Activated CD4-positive, alpha-beta T cell treated with anti-CD3 and anti-CD28 coated beads, Interleukin-2, amount 50 U/mL, for 16 hours (primary cell): ENCODE measurements around the gene CEBPG.

Experiments
- DNase-seq: peaks from one replicate; pipeline ENCODE4 v3.0.0-alpha.2; 2020

Gene CEBPG

DNA sequence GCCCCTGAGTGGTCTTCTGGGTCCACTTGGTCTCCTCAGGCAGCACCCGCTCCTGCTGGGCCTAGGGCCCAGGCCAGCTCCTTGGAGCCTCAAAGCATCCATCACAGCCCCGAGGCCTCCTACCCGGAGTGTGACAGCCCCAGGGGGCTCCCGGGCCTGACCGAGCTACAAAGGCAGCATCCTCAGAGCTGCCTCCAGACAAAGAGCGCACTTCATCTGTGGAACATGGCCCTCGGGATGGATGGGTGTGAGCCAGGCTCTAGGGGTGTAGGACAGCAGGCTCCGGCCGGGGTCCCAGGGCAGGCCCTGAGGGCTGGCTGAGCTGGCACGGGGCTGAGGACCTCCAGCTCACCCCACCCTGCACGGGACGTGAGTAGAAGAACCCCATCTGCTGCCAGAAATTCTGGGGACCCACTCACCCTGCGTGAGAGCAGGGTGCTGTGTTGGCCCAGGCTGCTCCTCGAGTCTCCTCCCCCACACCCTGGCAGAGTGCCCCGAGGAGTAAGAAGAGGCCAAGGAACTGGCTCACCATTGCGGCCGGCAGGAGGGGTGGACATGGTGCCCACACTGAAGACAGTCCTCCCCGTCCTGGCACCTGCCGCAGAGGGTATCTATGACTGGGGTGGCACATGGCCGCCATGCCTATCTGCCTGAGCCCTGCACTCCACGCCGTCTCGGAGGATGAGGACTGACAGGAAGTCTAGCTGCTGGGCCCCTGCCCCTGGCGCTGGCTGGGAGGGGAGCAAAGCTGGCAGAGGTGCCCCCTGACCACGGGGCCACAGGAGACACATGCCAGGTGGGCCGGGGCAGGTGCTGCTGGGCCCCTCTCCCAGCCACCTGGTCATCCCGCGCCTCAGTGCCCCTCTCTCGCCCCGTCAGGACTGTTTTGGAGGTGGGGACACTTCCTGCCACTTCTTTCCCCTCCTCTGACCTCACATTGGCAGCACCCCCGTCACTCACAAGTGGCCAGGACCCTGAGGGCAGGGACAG lies 22.3 kb downstream of the CEBPG start:
- no peak for DNase-seq

DNA sequence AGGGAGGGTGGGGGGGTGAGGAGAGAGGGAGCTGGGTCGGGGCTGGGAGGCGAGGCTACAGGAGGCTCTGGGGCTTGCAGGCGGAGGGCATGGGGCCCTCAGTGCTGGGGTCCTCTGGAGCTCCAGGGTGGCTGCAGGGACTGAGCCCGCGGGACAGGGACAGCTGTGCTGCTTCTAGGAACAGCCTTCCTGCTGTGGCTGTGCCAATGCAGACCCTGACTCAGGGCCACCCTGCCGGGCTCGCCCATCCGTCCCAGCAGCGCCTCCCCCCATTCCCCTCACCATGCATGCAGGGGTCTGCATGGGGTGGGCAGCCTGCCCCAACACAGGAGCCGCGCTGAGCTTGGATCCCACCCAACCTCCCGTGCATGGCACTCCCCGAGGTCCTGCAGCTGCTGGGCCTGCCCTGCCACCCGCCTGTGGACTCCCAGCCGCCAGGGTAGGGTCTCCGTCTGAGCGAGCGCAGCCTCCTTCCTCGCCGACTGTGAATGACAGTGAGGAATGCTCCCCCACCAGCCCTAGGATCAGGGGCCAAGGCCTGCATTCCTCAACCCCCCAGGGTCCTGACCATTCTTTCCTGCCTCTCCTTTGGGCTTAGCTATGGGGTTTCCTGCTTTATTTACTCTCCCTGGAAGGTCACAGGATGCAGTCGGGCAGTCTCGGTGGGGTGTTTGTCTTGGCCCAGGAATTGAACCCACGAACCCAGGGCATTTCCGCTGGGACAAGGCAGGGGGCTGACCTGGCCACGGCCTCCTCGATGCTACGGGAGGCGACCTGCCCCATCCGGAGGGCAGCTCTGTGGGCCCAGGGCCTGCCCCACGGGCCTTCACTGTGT lies 23.4 kb downstream of the CEBPG start:
- no peak for DNase-seq

DNA sequence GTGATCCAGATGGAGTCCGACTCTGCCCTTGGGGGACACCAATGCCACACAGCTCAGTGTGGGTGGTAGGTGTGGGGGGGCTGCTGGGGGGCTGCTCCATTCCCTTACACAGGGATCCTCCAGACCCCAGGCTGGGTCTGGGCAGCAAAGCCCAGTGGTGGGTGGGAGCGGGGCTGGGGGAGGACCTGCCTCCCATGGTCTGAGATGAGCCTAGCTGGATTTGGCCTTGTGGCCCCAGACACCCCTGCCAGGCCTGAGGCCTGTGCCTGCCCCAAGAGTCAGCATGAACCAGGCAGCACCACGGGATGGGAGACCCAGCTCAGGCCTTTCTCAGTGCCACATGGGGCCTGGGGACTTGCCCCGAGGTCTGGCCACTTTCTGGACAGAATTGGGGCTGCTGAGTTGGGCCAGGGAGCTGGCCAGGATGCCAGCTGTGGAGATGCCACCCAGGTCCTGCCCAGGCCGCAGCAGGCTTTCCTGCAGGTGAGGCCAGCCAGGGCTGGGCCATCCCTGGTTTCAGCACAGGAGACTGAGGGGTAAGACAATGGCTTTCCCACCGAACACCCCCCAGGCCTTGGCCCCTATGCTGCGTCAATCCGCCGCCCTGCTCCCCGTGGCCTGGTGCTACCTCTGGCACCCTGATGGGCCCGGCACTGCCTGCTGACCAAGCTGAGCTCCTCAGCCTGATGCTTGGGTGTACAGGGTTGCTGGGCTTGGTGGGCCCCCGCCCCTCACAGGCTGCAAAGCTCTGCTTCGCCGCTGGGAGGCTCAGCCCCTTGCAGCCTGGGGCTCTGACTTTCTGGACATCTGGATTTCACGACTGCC lies 24.2 kb downstream of the CEBPG start:
- no peak for DNase-seq

DNA sequence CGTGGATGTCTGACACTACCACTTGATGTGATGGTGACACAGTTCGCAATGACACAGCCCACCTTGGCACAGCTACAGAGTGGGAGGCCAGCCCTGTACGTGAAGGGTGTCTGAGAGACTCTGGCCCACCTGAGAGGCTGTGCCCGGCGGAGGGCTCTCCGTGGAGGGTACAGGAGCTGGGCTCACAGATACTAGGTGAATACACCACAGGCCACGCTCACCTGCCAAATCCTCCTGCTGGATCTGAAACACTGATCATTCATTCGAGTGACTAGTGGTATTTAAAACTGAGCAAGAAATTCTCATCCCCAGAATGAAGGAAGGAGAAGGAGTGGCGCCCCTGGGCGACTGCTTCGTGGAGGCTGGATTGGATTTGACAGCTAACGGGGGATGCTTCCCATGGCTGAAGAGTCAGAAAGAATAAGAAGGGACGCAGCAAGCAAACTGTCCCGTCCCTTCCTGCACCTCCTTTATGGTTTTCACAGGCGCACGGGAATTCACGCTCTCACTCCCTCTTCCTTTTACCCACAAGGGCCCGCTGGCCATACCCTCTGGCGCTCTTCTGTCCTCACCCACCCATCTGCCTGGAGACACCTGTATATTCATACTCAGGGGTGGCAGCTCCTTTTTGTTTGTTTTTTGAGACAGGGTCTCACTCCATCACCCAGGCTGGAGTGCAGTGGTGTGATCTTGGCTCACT lies 25.0 kb downstream of the CEBPG start:
- no peak for DNase-seq

GRCh38 chr19:33399081-33399744 lies 25.7 kb downstream of the CEBPG start:
- no peak for DNase-seq

DNA sequence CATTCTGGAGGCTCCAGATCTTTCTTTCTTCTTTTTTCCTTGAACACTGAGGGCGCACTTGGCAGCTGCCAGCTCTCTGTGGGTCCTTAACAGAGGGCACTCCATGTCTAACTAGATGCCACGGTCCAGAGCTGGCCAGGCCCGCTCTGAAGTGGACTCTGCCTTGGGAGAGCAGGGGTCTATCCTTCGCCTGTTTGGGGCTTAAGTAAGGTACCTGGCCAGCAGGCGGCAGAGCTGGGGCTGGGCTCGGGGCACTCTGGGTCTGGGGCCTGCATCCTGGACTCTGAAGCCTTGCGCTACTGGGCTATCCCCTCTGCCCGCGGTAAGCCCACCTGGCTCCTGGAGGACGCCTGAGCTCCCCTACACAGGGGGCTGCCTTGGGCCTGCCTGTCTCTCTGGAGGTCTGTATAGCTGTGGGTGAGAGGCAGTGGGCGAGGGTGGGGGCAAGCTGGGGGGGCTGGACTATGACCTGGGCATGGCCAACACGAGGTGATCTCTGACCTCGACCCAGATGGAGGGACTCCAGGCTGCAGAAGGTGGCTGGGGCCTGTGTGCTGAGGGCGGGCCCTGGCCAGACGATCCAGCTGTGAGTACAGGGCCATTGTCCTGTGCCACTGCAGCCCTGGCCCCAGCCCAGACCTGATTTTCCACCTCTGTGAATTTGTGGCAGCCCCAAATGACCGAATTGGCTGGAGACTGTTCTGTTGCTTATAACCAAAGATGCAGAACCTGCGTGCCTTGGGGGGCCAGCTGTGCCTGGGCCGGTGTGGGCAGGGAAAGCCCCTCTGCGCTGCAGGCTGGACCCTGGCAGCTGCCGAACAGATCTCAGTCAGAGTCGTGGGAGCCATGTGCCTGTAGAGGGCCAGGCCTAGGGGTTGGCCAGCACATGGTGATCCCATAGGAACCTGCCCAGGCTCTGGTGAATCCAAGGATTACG lies 26.5 kb downstream of the CEBPG start:
- no peak for DNase-seq

GRCh38 chr19:33400856-33401682 lies 27.6 kb downstream of the CEBPG start:
- DNase-seq, result no peak

DNA sequence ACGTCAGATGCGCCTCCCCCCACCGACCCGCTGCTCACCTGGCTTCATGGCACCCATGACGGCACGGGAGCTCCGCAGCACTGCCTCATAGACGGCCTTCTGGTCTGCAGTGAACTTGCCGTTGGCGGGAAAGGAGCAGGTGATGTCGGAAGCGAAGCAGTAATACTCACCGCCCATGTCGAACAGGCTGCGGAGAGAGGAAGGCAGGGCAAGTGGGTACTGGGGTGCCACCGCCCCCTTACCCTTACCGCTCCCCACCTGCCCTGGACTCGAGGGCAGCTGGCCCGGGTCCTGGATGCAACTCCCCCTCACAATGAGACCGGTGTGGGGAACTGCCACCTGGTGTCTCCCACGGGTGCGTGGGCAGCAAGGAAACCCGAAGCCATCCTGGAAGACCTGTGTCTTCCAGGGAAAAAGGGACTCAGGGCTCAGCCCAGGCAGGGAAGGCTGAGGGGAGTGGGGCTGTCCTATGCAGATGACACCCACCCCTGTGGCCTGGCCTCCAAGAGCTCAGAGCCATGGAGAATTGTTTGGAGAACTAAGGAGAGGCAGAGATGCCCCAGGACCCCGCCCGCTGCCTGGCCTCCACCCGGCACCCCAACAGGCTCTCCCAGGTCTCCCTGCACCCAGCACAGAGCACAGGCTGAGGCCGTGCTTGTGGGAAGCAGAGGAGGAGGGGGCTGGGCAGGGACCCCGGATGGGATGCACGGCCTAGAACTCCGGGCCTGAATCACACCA lies 28.3 kb downstream of the CEBPG start:
- DNase-seq, result no peak

GRCh38 chr19:33402421-33403220 lies 29.1 kb downstream of the CEBPG start:
- DNase-seq, result no peak

DNA sequence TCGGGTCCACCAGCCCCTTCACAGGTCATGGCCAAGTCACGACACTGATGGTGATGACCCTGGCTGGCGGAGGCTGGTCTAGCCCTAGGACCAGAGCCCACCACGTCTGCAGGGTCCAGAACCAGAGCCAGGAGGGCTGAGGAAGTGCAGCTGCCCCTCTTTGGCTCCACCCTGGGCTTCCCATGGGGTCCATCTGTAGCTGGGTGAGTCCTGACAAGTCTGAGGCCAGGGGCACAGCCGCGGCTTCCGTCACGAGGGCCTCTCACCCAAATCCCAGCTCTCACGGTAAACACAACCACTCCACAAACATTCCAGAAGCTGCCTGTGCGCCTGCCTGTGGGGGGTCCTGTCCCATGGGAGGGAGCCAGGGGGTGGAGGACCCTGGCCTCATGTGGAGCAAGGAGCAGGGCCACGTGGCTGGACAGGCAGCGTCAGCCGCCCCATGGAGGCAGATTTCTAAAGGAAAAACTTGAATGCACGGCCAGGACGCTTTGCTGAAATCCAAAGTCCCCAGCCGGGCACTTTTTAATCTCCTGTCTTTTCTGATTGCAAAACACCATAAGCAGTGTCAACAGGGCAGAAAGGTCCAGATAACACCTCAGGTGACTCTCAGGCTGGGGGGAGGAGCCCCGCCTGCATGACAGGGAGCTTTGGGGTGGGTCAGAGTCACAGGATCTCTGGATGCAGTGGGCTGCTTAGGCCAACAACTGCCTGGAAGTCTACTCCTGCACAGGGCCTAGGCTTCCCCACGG lies 29.9 kb downstream of the CEBPG start:
- no peak for DNase-seq

GRCh38 chr19:33403973-33404304 lies 30.4 kb downstream of the CEBPG start:
- DNase-seq, result no peak

- DNase-seq, result no peak
These were observed 31.2 kb downstream of the CEBPG start for GRCh38 chr19:33404506-33405253.

GRCh38 chr19:33405254-33405552 lies 31.7 kb downstream of the CEBPG start:
- no peak for DNase-seq

- DNase-seq, result no peak
These were observed 32.3 kb downstream of the CEBPG start for GRCh38 chr19:33405553-33406461.

DNA sequence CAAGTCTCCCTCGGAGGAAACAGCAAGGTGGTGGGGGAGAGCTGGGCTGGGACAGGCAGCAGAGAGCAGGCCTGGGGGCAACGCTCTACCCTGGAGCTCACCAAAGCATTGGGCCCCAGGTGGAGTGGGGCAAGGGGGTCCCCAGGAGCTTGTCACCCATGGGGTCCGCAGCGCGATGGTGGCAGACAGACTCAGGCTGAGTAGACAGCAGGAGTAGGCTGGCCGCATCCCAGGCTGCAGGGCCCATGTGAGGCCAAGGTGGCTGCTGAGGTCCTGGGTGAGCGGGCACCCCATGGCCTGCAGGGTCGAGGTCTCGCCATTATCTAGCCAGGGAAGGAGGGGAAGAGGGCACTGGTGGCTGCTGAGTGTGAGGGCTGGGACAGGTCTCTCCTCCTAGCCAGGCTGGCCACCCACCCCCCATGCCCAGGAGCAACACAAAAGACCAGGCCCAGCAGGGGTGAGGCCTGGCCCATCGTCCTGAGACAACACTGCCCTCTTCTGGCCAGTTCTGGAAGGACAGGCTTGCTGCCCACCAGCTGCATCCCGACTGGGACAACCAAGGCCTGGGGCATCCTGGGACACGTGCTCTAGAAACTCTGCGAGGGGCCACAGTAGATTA lies 33.1 kb downstream of the CEBPG start:
- peak; percentile 74 for DNase-seq
